Sigmoid colon (tissue), 7 donors: ENCODE results near the gene CBFA2T2. TPM values are rescaled to one million over a fixed set of nuclear protein-coding genes. Genes with fewer than 3 reads are reported as not detected.
A peak's percentile ranks its signal among the peaks of the same experiment; 100 is the strongest.

ENCODE experiments used
- DNase-seq: peaks from one replicate; pipeline ENCODE4 v3.0.0-alpha.2; 2019
- H3K27ac ChIP-seq, 4 donors: fragments of 200-600 bp; sonication (generic); one replicate each; pipeline ENCODE4 v1.5.1; 2016 to 2019; ENCODE audit warnings: mild to moderate bottlenecking in 1 of 4
- H3K27me3 ChIP-seq, 3 donors: fragments of 200-600 bp; sonication (generic); one replicate each; pipeline ENCODE4 v1.5.1; 2019; ENCODE audit warnings: mild to moderate bottlenecking in 1 of 3
- H3K36me3 ChIP-seq, 4 donors: fragments of 200-600 bp; sonication (generic); one replicate each; pipeline ENCODE4 v1.5.1; 2016 to 2019
- H3K4me1 ChIP-seq, 4 donors: fragments of 200-600 bp; sonication (generic); one replicate each; pipeline ENCODE4 v1.5.1; 2017 to 2019
- H3K4me3 ChIP-seq, 4 donors: fragments of 200-600 bp; sonication (generic); one replicate each; pipeline ENCODE4 v1.5.1; 2017 to 2019; ENCODE audit warnings: mild to moderate bottlenecking in 2 of 4, moderate library complexity in 1 of 4
- H3K9me3 ChIP-seq, 4 donors: fragments of 200-600 bp in 3 of 4; sonication (generic) in 3 of 4; one replicate each; pipeline versions ENCODE4 v1.5.1 to v1.6.1; 2013 to 2019
- CTCF ChIP-seq, 4 experiments: fragments of 450-650 bp in 3 of 4; fragments of 200-600 bp in 1 of 4; IDR thresholded peaks; one replicate each; pipeline ENCODE4 v1.5.1; 2016 to 2019; ENCODE audit warnings: antibody characterized with exemption in 4 of 4, mild to moderate bottlenecking in 3 of 4, moderate library complexity in 2 of 4
- EP300 ChIP-seq, 4 donors: sonication (generic); formaldehyde crosslinking; IDR thresholded peaks; one replicate each; pipeline ENCODE4 v1.6.1; 2017; ENCODE audit warnings: antibody characterized with exemption in 4 of 4
- POLR2A ChIP-seq, 2 donors: fragments of 450-650 bp; IDR thresholded peaks; one replicate each; pipeline ENCODE4 v1.6.1; 2016; ENCODE audit warnings: antibody characterized with exemption in 2 of 2, mild to moderate bottlenecking in 2 of 2, moderate library complexity in 2 of 2
- POLR2AphosphoS5 ChIP-seq, 4 donors: sonication (generic); formaldehyde crosslinking; IDR thresholded peaks; one replicate each; pipeline ENCODE4 v1.6.1; 2017; ENCODE audit warnings: antibody characterized with exemption in 4 of 4
- WGBS, 2 donors: extraction: QIAGEN DNeasy Blood & Tissue Kit; methylation state at CpG; one replicate each; pipeline ENCODE4 v1.1.7; 2013; 5-methylcytosine and 5-hydroxymethylcytosine counted together
- intact Hi-C: fragments of 100-400 bp; cut with DNase I; formaldehyde crosslinking; loops from one replicate; pipeline ENCODE4 v1.15.1; 2023
- polyA plus RNA-seq, 3 donors: library from polyadenylated mRNA; stranded (reverse); fragments of 200-250 nt; gene quantifications; one replicate each; pipeline ENCODE4 v1.2.3, GENCODE V29; 2013
- total RNA-seq, 4 donors: library from RNA; depleted of rRNA; stranded (reverse); fragments of >200 nt; gene quantifications; one replicate each; pipeline ENCODE4 v1.1.0, GENCODE V29; 2016
- donor health status: healthy with polysubstance abuse.
- donor health status: Bipolar disorder and iron deficiency.
- donor health status: healthy.

The CBFA2T2 gene
- total and polyA plus RNA-seq, 7 donors = 5.4 to 26.0 (median 17.1) TPM

DNA sequence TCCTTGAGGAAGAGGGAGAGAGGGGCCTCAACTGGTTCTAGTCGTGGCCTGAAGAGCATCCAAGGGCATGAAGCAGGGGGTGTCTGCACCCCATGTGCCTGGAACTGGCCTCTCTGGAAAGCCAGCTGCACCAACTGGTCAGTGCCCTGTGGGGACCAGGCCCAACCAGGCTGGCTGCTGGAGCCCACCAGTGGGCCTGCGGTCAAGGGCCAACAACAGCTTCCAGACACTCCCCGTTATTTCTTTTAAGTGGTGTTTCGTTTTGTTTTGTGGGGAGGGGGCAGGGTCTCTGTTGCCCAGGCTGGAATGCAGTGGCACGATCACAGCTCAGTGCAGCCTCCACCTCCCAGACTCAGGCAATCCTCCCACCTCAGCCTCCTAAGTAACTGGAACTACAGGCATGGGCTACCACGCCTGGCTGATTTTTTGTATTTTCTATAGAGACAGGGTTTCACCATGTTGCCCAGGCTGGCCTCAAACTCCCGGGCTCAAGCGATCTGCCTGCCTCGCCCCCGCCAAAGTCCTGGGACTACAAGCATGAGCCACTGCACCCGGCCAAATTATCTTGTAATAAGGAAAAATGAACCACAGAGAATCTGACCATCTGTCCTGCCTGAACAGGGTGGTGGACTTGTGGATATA lies 160.3 kb downstream of the CBFA2T2 start:
- no peak overlapping the region for H3K4me3 ChIP-seq
- TF ChIP-seq EP300 (IDR thresholded peaks at IDR 0.05) (no peak), POLR2AphosphoS5 (IDR thresholded peaks at IDR 0.05) (no peak)
- peaks cover 0 to 42% (median 32%) of the 10 kb centered on the region in 4 donors for H3K4me1 ChIP-seq
- DNase-seq = peak; percentile 60
- H3K27me3 ChIP-seq = no peaks in the 10 kb centered on the region
- no peak overlapping the region for H3K27ac ChIP-seq
- H3K36me3 ChIP-seq = peaks cover 0 to 9% (median 2%) of the 10 kb centered on the region in 4 donors
- WGBS, 2 donors = 63 to 86% methylated on average over 11 of the region's 11 CpGs
- no peaks in the 10 kb centered on the region for H3K9me3 ChIP-seq
- intact Hi-C loops = no loop called here

DNA sequence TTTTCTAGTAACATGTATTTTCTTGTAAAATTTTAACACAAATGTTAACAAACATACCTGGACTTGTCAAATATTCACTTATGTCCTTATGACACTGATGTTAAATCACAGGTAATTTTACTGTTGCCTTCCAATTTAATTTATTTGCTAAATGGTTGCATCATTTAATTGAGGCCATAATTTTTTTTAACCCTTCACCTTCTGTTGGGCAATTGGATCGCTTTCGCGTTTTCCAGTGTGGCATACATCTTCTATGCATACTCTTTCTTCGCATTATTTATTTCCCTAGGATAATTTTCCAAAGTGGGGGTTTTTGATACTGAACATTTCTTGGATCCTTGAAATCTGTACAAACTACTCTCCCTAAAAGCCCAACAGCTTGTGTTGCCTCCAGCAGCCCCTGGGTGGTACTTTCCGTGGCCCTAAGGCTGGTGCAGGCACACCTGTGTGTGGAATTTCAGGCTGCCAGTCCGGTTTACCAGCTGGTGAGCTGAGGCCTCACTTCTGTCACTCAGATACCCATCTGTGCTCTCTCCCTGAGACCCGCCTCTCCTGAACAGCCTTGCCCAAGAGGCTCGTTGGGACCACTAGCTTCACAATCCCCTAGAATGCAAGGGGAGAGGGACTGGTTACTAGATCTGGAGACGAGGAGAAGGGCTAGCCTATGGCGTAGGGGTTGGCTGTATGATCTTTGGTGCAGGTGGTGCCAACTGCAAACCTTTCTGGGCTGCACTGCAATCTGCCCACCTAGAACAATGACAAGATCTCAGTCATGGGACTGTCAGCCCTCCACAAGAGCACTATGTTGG lies 161.1 kb downstream of the CBFA2T2 start:
- Histone ChIP-seq H3K27ac (no peak overlapping the region), H3K27me3 (no peaks in the 10 kb centered on the region), H3K36me3 (peaks cover 0 to 2% (median 0%) of the 10 kb centered on the region in 4 donors), H3K4me1 (peaks cover 0 to 42% (median 32%) of the 10 kb centered on the region in 4 donors), H3K4me3 (no peak overlapping the region), H3K9me3 (no peaks in the 10 kb centered on the region)
- no peak for TF ChIP-seq EP300 (IDR thresholded peaks at IDR 0.05)
- TF ChIP-seq POLR2AphosphoS5 (IDR thresholded peaks at IDR 0.05) = peak in 1 of 4 donors; percentile 10
- intact Hi-C loops = no loop called here
- peak; percentile 46 for DNase-seq
- WGBS, 2 donors = 37 to 68% methylated on average over 10 of the region's 10 CpGs

DNA sequence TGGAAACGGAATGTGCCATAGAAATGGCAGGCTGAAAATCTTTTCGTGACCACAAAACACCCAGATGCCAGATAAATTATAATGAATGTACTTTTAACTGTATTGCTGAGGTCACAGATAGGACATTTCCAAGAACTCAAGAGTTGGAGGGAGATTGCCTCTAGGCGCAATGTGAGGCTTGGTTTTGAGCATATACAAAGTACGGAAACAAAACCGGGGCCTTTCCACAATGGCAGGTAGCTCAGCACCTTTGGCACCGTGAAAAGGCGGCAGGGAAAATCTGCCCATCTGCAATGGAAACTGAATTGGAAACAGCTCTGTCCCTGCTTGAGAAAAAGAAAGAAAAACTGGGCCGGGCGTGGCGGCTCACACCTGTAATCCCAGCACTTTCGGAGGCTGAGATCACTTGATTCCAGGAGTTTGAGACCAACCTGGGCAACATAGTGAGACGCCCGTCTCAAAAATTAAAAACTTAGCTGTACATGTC lies 161.7 kb downstream of the CBFA2T2 start:
- intact Hi-C loops = no loop called here
- 52 to 78% methylated on average over 13 of the region's 13 CpGs for WGBS, 2 donors
- Histone ChIP-seq H3K4me3 (no peak overlapping the region), H3K27ac (no peak overlapping the region), H3K4me1 (peaks cover 0 to 42% (median 32%) of the 10 kb centered on the region in 4 donors), H3K36me3 (no peaks in the 10 kb centered on the region), H3K27me3 (no peaks in the 10 kb centered on the region), H3K9me3 (no peaks in the 10 kb centered on the region)
- TF ChIP-seq CTCF (IDR thresholded peaks at IDR 0.05) (no peak), POLR2AphosphoS5 (IDR thresholded peaks at IDR 0.05) (no peak)
- DNase-seq = no peak

DNA sequence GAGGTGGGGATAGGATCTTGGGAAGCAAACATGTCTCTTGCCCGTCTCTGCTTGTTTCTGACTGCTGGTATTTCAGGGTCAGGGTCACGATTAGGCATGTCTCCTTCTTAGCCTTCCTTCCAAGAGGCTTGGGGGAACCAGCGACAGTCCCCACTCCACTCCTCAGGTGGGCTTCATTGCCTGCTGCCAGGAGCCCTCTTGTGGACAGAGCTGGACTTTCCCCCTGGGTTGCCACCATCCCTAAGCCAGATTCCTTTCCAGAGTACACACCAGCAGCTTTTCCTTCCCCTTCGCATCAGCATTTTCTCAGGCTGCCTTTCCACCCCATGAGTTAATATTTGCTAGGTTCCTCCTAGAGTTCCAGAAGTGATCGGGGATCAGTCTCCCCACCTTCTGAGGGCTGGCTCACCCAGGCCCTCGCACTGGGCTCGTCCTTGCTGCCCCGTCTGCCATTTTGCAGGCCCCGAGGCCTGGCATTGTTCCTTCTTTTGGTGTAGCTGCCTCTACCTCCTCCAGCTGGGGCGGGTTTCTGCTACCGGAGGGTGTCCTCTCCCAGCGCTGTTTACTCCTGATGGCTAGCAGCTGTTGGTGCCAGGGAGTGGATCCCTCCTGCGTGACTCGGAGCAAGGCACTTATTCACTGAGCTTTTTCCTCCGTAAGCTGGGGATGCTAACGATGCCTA lies 163.5 kb downstream of the CBFA2T2 start:
- no peaks in the 10 kb centered on the region for H3K9me3 ChIP-seq
- DNase-seq = peak; percentile 85
- peak; percentile 79 to 90 (median 84) for TF ChIP-seq CTCF (IDR thresholded peaks at IDR 0.05)
- no peak for TF ChIP-seq POLR2A (IDR thresholded peaks at IDR 0.05)
- no peak for TF ChIP-seq EP300 (IDR thresholded peaks at IDR 0.05)
- TF ChIP-seq POLR2AphosphoS5 (IDR thresholded peaks at IDR 0.05) = peak in 3 of 4 donors; percentile 3 to 67 (median 51)
- WGBS, 2 donors = 25 to 45% methylated on average over 16 of the region's 16 CpGs
- H3K4me1 ChIP-seq = peaks cover 0 to 28% (median 19%) of the 10 kb centered on the region in 4 donors
- H3K4me3 ChIP-seq = peak overlapping the region in 3 of 4 donors; percentile 13 to 32 (median 21)
- peak overlapping the region in 2 of 4 donors; percentile 30 to 49 for H3K27ac ChIP-seq
- no peaks in the 10 kb centered on the region for H3K27me3 ChIP-seq
- intact Hi-C loops = loop anchor here (1.0 kb wide), 1 partner anchor 196 kb away; no protein-coding TSS in a partner anchor
- H3K36me3 ChIP-seq = peaks cover 2 to 17% (median 8%) of the 10 kb centered on the region in 4 donors

DNA sequence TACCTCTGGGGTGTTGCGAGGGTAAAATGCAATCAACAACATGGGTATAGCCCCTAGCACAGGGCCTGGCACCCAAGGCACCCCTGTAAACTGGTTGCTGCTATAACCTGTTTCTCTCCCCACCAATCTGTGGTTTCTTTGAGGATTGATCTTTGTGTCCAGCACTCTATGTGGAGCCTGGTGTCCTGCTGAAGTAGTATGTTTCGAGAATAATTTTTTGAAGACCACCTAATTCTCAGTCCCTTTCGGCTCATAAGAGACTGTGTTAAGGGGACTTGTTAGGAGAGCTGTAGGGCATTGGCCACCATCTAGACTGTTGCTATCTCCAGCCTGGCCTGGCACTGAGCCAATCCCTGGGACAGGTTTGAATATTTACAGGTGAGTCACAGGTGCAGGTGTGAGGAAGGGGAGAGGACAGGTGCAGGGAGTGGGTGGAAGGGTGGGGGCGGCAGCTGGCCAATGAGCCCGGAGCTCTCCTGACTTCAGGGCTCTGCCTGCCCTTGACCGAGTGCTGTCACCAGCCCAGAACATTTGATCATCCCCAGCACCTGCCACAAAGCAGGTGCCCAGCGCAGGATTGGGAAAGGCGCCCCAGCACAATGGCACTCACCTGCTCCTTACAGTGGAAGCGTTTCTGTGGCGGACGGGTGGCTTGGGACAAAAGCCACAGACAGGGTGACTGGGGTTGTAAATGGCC lies 164.2 kb downstream of the CBFA2T2 start:
- H3K4me1 ChIP-seq = peaks cover 0 to 21% (median 12%) of the 10 kb centered on the region in 4 donors
- TF ChIP-seq CTCF (IDR thresholded peaks at IDR 0.05) (no peak), POLR2AphosphoS5 (IDR thresholded peaks at IDR 0.05) (peak in 2 of 4 donors; percentile 18 to 23)
- intact Hi-C loops = loop anchor here (1.0 kb wide), 1 partner anchor 197 kb away; no protein-coding TSS in a partner anchor
- H3K27me3 ChIP-seq = no peaks in the 10 kb centered on the region
- H3K4me3 ChIP-seq = peak overlapping the region in 1 of 4 donors; percentile 32
- H3K27ac ChIP-seq = no peak overlapping the region
- WGBS, 2 donors = 22 to 70% methylated on average over 11 of the region's 11 CpGs
- no peaks in the 10 kb centered on the region for H3K9me3 ChIP-seq
- peak; percentile 72 for DNase-seq
- peaks cover 9 to 24% (median 14%) of the 10 kb centered on the region in 4 donors for H3K36me3 ChIP-seq
